Sigmoid colon (tissue), 4 donors: Measurements from ENCODE around the gene SBF2.

ENCODE experiments used
- POLR2A ChIP-seq, 2 donors: fragments of 450-650 bp; IDR thresholded peaks; one replicate each; pipeline ENCODE4 v1.6.1; 2016; ENCODE audit warnings: antibody characterized with exemption in 2 of 2, mild to moderate bottlenecking in 2 of 2, moderate library complexity in 2 of 2
- POLR2AphosphoS5 ChIP-seq, 4 donors: sonication (generic); formaldehyde crosslinking; IDR thresholded peaks; one replicate each; pipeline ENCODE4 v1.6.1; 2017; ENCODE audit warnings: antibody characterized with exemption in 4 of 4
- TF ChIP-seq, protein P1 (sequence below), 4 experiments: fragments of 450-650 bp in 3 of 4; fragments of 200-600 bp in 1 of 4; IDR thresholded peaks; one replicate each; pipeline ENCODE4 v1.5.1; 2016 to 2019; ENCODE audit warnings: antibody characterized with exemption in 4 of 4, mild to moderate bottlenecking in 3 of 4, moderate library complexity in 2 of 4

GRCh38 chr11:10288881-10289764 is 4.9 kb downstream of the SBF2 start:
- TF ChIP-seq, protein P1, sequence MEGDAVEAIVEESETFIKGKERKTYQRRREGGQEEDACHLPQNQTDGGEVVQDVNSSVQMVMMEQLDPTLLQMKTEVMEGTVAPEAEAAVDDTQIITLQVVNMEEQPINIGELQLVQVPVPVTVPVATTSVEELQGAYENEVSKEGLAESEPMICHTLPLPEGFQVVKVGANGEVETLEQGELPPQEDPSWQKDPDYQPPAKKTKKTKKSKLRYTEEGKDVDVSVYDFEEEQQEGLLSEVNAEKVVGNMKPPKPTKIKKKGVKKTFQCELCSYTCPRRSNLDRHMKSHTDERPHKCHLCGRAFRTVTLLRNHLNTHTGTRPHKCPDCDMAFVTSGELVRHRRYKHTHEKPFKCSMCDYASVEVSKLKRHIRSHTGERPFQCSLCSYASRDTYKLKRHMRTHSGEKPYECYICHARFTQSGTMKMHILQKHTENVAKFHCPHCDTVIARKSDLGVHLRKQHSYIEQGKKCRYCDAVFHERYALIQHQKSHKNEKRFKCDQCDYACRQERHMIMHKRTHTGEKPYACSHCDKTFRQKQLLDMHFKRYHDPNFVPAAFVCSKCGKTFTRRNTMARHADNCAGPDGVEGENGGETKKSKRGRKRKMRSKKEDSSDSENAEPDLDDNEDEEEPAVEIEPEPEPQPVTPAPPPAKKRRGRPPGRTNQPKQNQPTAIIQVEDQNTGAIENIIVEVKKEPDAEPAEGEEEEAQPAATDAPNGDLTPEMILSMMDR (IDR thresholded peaks at IDR 0.05): no peak
- TF ChIP-seq POLR2A (IDR thresholded peaks at IDR 0.05) (no peak), POLR2AphosphoS5 (IDR thresholded peaks at IDR 0.05) (no peak)
